ENCODE results near the gene LLGL2. TPM values are rescaled to one million over a fixed set of nuclear protein-coding genes. Genes with fewer than 3 reads are reported as not detected.

LLGL2 gene
- total RNA-seq, 1 donor from 2014 or later = 3.4 TPM

GRCh38 chr17:75607086-75607485 lies 81.6 kb downstream of the LLGL2 start:
- DNase-seq (ENCODE audit: extremely low read depth, low read depth, low spot score) = no peak

GRCh38 chr17:75610103-75610984 lies 84.8 kb downstream of the LLGL2 start:
- no peak for DNase-seq (ENCODE audit: extremely low read depth, low read depth, low spot score)

GRCh38 chr17:75611851-75612429 lies 86.4 kb downstream of the LLGL2 start:
- no peak for DNase-seq (ENCODE audit: extremely low read depth, low read depth, low spot score)

- DNase-seq (ENCODE audit: extremely low read depth, low read depth, low spot score) = no peak
Measured at GRCh38 chr17:75612906-75613626, 87.6 kb downstream of the LLGL2 start.

- no peak for DNase-seq (ENCODE audit: extremely low read depth, low read depth, low spot score)
Measured at GRCh38 chr17:75614006-75614405, 88.5 kb downstream of the LLGL2 start.

- no peak for DNase-seq (ENCODE audit: extremely low read depth, low read depth, low spot score)
Measured at GRCh38 chr17:75614556-75615270, 89.2 kb downstream of the LLGL2 start.

- no peak for DNase-seq (ENCODE audit: extremely low read depth, low read depth, low spot score)
Measured at GRCh38 chr17:75615301-75615700, 89.8 kb downstream of the LLGL2 start.

GRCh38 chr17:75616521-75617122 lies 91.1 kb downstream of the LLGL2 start:
- no peak for DNase-seq (ENCODE audit: extremely low read depth, low read depth, low spot score)

- DNase-seq (ENCODE audit: extremely low read depth, low read depth, low spot score) = no peak
Measured at GRCh38 chr17:75617218-75617617, 91.7 kb downstream of the LLGL2 start.

- no peak for DNase-seq (ENCODE audit: extremely low read depth, low read depth, low spot score)
Measured at GRCh38 chr17:75617675-75618074, 92.2 kb downstream of the LLGL2 start.

- no peak for DNase-seq (ENCODE audit: extremely low read depth, low read depth, low spot score)
Measured at GRCh38 chr17:75619506-75620431, 94.3 kb downstream of the LLGL2 start.

- DNase-seq (ENCODE audit: extremely low read depth, low read depth, low spot score) = no peak
Measured at GRCh38 chr17:75621489-75621888, 96.0 kb downstream of the LLGL2 start.

GRCh38 chr17:75622076-75622475 lies 96.6 kb downstream of the LLGL2 start:
- no peak for DNase-seq (ENCODE audit: extremely low read depth, low read depth, low spot score)

- DNase-seq (ENCODE audit: extremely low read depth, low read depth, low spot score) = no peak
Measured at GRCh38 chr17:75622771-75623273, 97.3 kb downstream of the LLGL2 start.

GRCh38 chr17:75623386-75623785 lies 97.9 kb downstream of the LLGL2 start:
- DNase-seq (ENCODE audit: extremely low read depth, low read depth, low spot score) = no peak

- DNase-seq (ENCODE audit: extremely low read depth, low read depth, low spot score) = no peak
Measured at GRCh38 chr17:75624021-75624420, 98.5 kb downstream of the LLGL2 start.

Data from glomerular endothelial cell (primary cell).